C4-2B (cell line): ENCODE measurements around the gene RALGAPA2.

Source experiments
- ZFX ChIP-seq: fragments of 450-650 bp; IDR thresholded peaks from 2 replicates; pipeline ENCODE4 v1.6.1; 2017
- TF ChIP-seq, protein P1 (sequence below): fragments of 450-650 bp; conservative IDR thresholded peaks from 2 replicates; pipeline ENCODE4 v1.5.1; 2017; ENCODE audit warnings: mild to moderate bottlenecking

DNA sequence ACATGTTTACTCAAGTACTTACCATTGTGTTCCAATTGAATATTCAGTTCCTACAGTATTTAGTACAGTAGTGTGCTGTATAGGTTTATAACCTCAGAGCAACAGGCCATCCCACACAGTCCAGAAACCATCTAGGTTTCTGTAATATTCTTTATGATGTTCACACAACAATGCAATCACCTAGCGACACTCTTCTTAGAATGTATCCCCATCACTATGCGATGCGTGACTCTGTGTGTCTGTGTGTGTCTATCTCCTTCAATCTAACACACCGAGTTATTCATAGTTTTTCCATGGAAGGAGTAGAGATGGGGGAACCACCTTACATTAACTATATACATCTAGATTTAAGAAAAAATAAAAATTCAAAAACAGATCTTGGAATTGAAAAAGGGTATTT is 182.8 kb downstream of the RALGAPA2 start:
- TF ChIP-seq, protein P1, sequence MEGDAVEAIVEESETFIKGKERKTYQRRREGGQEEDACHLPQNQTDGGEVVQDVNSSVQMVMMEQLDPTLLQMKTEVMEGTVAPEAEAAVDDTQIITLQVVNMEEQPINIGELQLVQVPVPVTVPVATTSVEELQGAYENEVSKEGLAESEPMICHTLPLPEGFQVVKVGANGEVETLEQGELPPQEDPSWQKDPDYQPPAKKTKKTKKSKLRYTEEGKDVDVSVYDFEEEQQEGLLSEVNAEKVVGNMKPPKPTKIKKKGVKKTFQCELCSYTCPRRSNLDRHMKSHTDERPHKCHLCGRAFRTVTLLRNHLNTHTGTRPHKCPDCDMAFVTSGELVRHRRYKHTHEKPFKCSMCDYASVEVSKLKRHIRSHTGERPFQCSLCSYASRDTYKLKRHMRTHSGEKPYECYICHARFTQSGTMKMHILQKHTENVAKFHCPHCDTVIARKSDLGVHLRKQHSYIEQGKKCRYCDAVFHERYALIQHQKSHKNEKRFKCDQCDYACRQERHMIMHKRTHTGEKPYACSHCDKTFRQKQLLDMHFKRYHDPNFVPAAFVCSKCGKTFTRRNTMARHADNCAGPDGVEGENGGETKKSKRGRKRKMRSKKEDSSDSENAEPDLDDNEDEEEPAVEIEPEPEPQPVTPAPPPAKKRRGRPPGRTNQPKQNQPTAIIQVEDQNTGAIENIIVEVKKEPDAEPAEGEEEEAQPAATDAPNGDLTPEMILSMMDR: no peak
- no peak for TF ChIP-seq ZFX
